Keratinocyte (primary cell): ENCODE measurements around the gene AGO1.

Source experiments
- CTCF ChIP-seq, 3 experiments: IDR thresholded peaks in 1 of 3; conservative IDR thresholded peaks in 1 of 3; optimal IDR thresholded peaks in 1 of 3; 2 replicates in 2 of 3; 3 replicates in 1 of 3; pipeline versions ENCODE3 to v1.5.1; 2011; ENCODE audit warnings: low read length in 3 of 3, mild to moderate bottlenecking in 3 of 3, moderate library complexity in 2 of 3, control low read depth in 1 of 3, inconsistent platforms in 1 of 3; ENCODE audit not compliant: insufficient read depth in 2 of 3; ENCODE audit errors: extremely low read depth in 1 of 3
- EZH2 ChIP-seq: IDR thresholded peaks from one replicate; pipeline ENCODE4 v1.6.1; 2012; ENCODE audit warnings: inconsistent platforms, mild to moderate bottlenecking, low read length, moderate library complexity

- TF ChIP-seq CTCF (optimal IDR thresholded peaks at IDR 0.05 in 1 of 3, IDR thresholded peaks at IDR 0.05 in 1 of 3, conservative IDR thresholded peaks at IDR 0.05 in 1 of 3; ENCODE audit: extremely low read depth in 1 of 3, insufficient read depth in 2 of 3, low read length in 3 of 3): no peak
- no peak for TF ChIP-seq EZH2
These were observed 62.3 kb downstream of the AGO1 start for GRCh38 chr1:35945327-35945726.
